Ovary (tissue), 9 donors: ENCODE data around the gene CTSH. TPM values are rescaled to one million over a fixed set of nuclear protein-coding genes. Genes with fewer than 3 reads are reported as not detected.
"Not testable (repeated sequence)": the region's sequence is repeated elsewhere in the genome, so short reads cannot be mapped to it uniquely, and the experiment has no call there.

Experiments
- DNase-seq, 5 donors: peaks; one replicate each; pipeline ENCODE4 v3.0.0-alpha.2; 2019 to 2020
- H3K27ac ChIP-seq, 2 donors: fragments of 200-600 bp; one replicate each; pipeline versions ENCODE4 v1.5.1 to v1.8.0; 2019 to 2022
- H3K27me3 ChIP-seq: fragments of 200-600 bp; one replicate; pipeline ENCODE4 v1.8.0; 2022
- H3K36me3 ChIP-seq: fragments of 200-600 bp; sonication (generic); one replicate; pipeline ENCODE4 v1.5.1; 2019
- H3K4me1 ChIP-seq: one replicate; pipeline ENCODE4 v1.8.1; 2013; ENCODE audit warnings: mild to moderate bottlenecking, moderate library complexity; ENCODE audit not compliant: insufficient read depth
- H3K4me3 ChIP-seq: fragments of 200-600 bp; sonication (generic); one replicate; pipeline ENCODE4 v1.5.1; 2017
- H3K9me3 ChIP-seq, 2 donors: fragments of 200-600 bp in 1 of 2; sonication (generic) in 1 of 2; one replicate each; pipeline versions ENCODE4 v1.5.1 to v1.8.1; 2013 to 2019; ENCODE audit warnings: mild to moderate bottlenecking in 1 of 2, moderate library complexity in 1 of 2
- EP300 ChIP-seq: sonication (generic); formaldehyde crosslinking; IDR thresholded peaks from one replicate; pipeline ENCODE4 v1.6.1; 2017; ENCODE audit warnings: antibody characterized with exemption
- POLR2A ChIP-seq: fragments of 450-650 bp; IDR thresholded peaks from one replicate; pipeline ENCODE4 v1.6.1; 2017; ENCODE audit warnings: antibody characterized with exemption, mild to moderate bottlenecking, moderate library complexity
- WGBS, 3 donors: extraction: QIAGEN DNeasy Blood & Tissue Kit in 1 of 3; methylation state at CpG; one replicate each; pipeline versions ENCODE4 v1.1.5 to v1.1.7; 2013 to 2017; 5-methylcytosine and 5-hydroxymethylcytosine counted together
- intact Hi-C, 4 donors: fragments of 100-400 bp; cut with DNase I; formaldehyde crosslinking; loops; one replicate each; pipeline versions ENCODE4 v1.11.0 to v1.15.1; 2022 to 2023
- polyA plus RNA-seq, 2 donors: library from polyadenylated mRNA; stranded (reverse); fragments of 200-250 nt in 1 of 2; fragments of 350-450 nt in 1 of 2; fragmentation: Illumina TruSeq in 1 of 2; extraction: RNeasy Lipid Tissue Mini Kit (QIAGEN cat#74804) in 1 of 2; gene quantifications; one replicate each; pipeline ENCODE4 v1.2.3, GENCODE V29; 2013 to 2014
- total RNA-seq, 7 donors: library from RNA; depleted of rRNA in 2 of 7; stranded (reverse); fragments of >200 nt in 2 of 7; fragmentation: NEBNext Ultra II Directional in 3 of 7; extraction: Animal tissue kit (Norgen Biotek cat#: 25700) in 3 of 7; gene quantifications; one replicate each; pipeline versions ENCODE4 v1.1.0 to v1.2.4, GENCODE V29; 2016 to 2023
- TF ChIP-seq, protein P1 (sequence below), 3 donors: fragments of 450-650 bp in 2 of 3; fragments of 200-600 bp in 1 of 3; IDR thresholded peaks; one replicate each; pipeline versions ENCODE4 v1.5.1 to v1.8.0; 2016 to 2022; ENCODE audit warnings: antibody characterized with exemption in 3 of 3, mild to moderate bottlenecking in 1 of 3
- donor health status: DM: no; HTN: no; CAD: no; lungs with moderate emphysema.
- donor health status: DM: no; HTN: no; CAD: no.
- donor health status: Bipolar disorder and iron deficiency.
- donor health status: DM: yes; HTN: yes; CAD: no.
- donor health status: DM: no; HTN: no; CAD: no.
- donor health status: DM: yes; HTN: yes; CAD: no.

CTSH gene
- total and polyA plus RNA-seq, 9 donors, result 84.3 to 197 (median 140) TPM

DNA sequence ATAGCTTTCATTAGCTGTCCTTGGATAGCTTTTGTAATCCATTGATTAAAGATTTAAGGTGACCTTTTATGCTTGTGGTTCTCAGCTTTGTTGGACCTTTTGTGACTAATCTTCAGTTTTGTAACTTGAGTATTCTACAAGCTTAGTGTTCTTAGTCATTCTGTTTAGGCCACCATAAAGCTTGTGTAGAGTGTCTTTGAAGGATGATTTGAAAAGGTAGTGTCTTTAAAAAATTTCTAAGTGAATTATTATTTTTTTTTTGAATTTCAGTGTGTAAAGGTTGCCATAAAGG lies 64.7 kb downstream of the CTSH start:
- H3K9me3 ChIP-seq, result no peaks in the 10 kb centered on the region
- no peak overlapping the region for H3K4me3 ChIP-seq
- no peaks in the 10 kb centered on the region for H3K36me3 ChIP-seq
- H3K27ac ChIP-seq, result no peak overlapping the region
- intact Hi-C loops, result no loop called here
- peaks cover 12% of the 10 kb centered on the region for H3K4me1 ChIP-seq
- no peak for DNase-seq
- TF ChIP-seq POLR2A (no peak), EP300 (no peak)
- TF ChIP-seq, protein P1, sequence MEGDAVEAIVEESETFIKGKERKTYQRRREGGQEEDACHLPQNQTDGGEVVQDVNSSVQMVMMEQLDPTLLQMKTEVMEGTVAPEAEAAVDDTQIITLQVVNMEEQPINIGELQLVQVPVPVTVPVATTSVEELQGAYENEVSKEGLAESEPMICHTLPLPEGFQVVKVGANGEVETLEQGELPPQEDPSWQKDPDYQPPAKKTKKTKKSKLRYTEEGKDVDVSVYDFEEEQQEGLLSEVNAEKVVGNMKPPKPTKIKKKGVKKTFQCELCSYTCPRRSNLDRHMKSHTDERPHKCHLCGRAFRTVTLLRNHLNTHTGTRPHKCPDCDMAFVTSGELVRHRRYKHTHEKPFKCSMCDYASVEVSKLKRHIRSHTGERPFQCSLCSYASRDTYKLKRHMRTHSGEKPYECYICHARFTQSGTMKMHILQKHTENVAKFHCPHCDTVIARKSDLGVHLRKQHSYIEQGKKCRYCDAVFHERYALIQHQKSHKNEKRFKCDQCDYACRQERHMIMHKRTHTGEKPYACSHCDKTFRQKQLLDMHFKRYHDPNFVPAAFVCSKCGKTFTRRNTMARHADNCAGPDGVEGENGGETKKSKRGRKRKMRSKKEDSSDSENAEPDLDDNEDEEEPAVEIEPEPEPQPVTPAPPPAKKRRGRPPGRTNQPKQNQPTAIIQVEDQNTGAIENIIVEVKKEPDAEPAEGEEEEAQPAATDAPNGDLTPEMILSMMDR (IDR thresholded peaks at IDR 0.05), result no peak
- no peaks in the 10 kb centered on the region for H3K27me3 ChIP-seq

DNA sequence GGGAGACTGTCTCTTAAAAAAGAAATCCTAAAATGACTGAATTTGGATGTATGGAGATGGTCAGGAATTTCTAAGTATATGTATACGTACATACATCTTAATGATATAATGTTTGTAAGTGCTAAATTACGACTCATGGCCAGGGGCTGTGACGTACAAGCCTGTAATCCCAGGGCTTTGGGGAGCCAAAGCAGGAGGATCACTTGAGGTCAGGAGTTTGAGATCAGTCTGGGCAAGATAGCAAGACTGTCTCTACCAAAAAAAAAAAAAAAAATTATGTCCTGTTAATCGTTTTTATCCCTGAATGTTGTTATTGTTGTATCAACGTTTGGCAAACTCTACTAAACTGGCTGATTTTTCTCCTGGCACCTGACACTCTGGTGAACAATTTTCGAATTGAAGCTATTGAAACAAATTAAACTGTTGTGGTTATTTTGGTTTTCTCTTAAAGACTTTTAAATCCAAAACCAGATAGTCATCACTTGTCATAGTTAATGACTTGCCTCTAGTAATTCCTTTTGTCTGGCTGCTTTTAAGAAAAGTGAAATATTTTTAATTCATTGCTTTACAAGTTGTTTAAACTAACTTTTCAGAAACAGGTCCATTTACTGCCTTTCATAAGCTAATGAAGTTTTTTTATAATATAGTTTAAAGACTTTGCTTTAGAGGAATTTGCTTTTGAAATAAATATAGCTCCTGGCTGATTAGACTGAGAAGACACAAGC lies 65.2 kb downstream of the CTSH start:
- intact Hi-C loops, result loop anchor here in 1 of 4 donors (10.0 kb wide), 1 partner anchor 125 kb away; no protein-coding TSS in a partner anchor
- Histone ChIP-seq H3K9me3 (no peaks in the 10 kb centered on the region), H3K27me3 (no peaks in the 10 kb centered on the region), H3K4me1 (peaks cover 12% of the 10 kb centered on the region), H3K36me3 (no peaks in the 10 kb centered on the region), H3K27ac (no peak overlapping the region), H3K4me3 (no peak overlapping the region)
- TF ChIP-seq, protein P1 (IDR thresholded peaks at IDR 0.05), result no peak
- TF ChIP-seq EP300 (no peak), POLR2A (no peak)
- DNase-seq, result no peak
- 22 to 23% (median 23%) methylated on average over 6 of the region's 6 CpGs for WGBS, 3 donors

DNA sequence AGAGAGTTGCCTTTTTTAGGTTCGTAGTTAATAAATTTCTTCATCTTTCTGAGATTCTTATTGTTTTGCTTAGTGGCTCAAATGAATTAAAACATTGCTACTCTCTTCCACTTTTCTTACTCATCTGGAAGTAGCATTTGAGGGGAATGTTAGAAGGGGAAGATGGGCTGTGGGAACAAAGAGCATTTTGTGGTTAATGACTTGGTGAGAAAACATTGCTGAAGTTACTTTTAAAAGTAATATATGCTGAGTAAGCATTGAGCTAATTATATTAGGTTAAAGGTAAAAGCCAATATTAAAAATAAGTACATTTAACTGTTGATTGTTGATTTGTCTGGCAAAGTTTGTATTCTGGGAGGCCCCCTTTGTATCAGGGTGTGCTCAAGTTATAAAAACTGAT lies 66.5 kb downstream of the CTSH start:
- Histone ChIP-seq H3K4me3 (no peak overlapping the region), H3K36me3 (no peaks in the 10 kb centered on the region), H3K27me3 (no peaks in the 10 kb centered on the region), H3K27ac (no peak overlapping the region), H3K4me1 (peaks cover 12% of the 10 kb centered on the region), H3K9me3 (no peaks in the 10 kb centered on the region)
- WGBS, 3 donors, result 2 to 10% (median 9%) methylated on average over 1 of the region's 1 CpG
- intact Hi-C loops, result loop anchor here in 1 of 4 donors (10.0 kb wide), 1 partner anchor 124 kb away; no protein-coding TSS in a partner anchor
- no peak for TF ChIP-seq POLR2A
- no peak for TF ChIP-seq EP300
- TF ChIP-seq, protein P1 (IDR thresholded peaks at IDR 0.05), result no peak
- DNase-seq, result no peak

DNA sequence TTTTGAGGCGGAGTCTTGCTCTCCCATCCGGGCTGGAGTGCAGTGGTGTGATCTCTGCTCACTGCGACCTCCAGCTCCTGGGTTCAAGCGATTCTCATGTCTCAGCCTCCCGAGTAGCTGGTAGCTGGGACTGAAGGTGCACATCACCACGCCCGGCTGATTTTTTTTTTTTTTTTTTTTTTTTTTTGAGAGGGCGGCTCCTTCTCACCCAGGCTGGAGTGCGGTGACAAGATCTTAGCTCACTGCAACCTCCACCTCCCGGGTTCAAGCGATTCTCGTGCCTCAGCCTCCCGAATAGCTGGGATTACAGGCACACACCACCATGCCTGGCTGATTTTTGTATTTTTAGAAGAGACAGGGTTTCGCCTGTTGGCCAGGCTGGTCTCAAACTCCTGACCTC lies 67.9 kb downstream of the CTSH start:
- DNase-seq, H3K9me3 ChIP-seq, H3K36me3 ChIP-seq, H3K27ac ChIP-seq, H3K4me3 ChIP-seq, H3K27me3 ChIP-seq: not testable (repeated sequence)
- intact Hi-C loops, result loop anchor here in 1 of 4 donors (10.0 kb wide), 1 partner anchor 122 kb away; no protein-coding TSS in a partner anchor
- peaks cover 12% of the 10 kb centered on the region for H3K4me1 ChIP-seq
- WGBS, 3 donors, result 55 to 75% (median 56%) methylated on average over 14 of the region's 14 CpGs

DNA sequence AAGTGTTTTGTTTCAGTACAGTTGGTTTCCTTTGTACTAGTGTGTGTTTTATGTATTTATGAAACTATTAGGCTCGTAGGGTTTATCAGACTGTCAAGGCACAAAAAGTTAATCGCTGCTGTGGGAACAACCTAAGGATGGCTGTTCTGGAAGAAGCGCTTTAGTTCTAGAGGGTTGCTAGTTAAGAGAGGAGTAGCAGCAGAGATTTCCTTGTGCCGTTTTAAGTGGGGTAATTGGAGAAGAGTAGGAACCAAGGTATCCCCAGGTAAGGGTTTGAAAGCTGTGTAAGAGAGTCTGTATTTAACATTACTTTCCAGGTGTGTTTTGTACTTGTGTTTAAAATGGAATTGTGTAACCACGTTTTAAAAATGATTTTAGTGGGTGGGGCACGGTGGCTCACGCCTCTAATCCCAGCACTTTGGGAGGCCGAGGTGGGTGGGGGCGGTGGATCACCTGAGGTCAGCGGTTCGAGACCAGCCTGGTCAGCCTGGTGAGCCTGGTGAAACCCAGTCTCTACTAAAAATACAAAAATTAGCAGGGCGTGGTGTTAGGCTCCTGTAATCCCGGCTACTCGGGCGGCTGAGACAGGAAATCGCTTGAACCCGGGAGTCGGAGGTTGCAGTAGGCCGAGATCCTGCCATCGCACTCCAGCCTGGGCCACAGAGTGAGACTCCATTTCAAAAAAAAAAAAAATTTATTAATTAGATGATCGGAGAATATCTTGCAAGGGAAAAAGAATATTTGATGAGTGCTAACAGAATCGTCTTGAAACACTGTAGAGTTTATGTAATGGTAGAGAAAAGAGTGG lies 69.5 kb downstream of the CTSH start:
- no peak overlapping the region for H3K27ac ChIP-seq
- peak in 2 of 5 donors; percentile 34 to 45 for DNase-seq
- TF ChIP-seq, protein P1 (IDR thresholded peaks at IDR 0.05), result no peak
- TF ChIP-seq EP300 (no peak), POLR2A (no peak)
- WGBS, 3 donors, result 18 to 41% (median 29%) methylated on average over 22 of the region's 22 CpGs
- H3K4me3 ChIP-seq, result peak overlapping the region; percentile 100
- no peaks in the 10 kb centered on the region for H3K9me3 ChIP-seq
- H3K36me3 ChIP-seq, result no peaks in the 10 kb centered on the region
- intact Hi-C loops, result loop anchor here in 1 of 4 donors (10.0 kb wide), 1 partner anchor 121 kb away; no protein-coding TSS in a partner anchor
- H3K4me1 ChIP-seq, result peaks cover 12% of the 10 kb centered on the region
- no peaks in the 10 kb centered on the region for H3K27me3 ChIP-seq
